HG02678 (cell line): ENCODE measurements around the gene MARCOL.

Experiments used
- ATAC-seq: cut with Tn5 transposase; IDR thresholded peaks from one replicate; pipeline ENCODE4 v1.9.1; 2021; ENCODE audit warnings: mild to moderate bottlenecking, moderate library complexity; ENCODE audit not compliant: unreplicated experiment

The MARCOL gene, protein sequence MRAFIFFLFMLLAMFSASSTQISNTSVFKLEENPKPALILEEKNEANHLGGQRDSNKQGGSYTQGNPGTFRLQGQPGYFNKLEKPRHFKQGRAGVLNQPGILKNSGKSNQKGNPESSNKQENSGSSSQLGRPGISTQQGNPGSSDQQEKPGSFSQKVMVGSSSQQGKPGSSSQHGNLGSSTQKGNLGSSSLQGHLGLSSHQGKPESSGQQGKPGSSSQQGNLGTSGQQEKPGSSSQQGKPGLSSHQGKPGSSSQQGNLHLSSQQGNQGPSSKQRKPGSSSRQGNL

GRCh38 chr5:148238418-148238794 lies at the start of gene MARCOL:
MARCOL (plus strand) TSS chr5:148238525; CDS start chr5:148238598, 73 bp downstream.
- no peak for ATAC-seq

DNA sequence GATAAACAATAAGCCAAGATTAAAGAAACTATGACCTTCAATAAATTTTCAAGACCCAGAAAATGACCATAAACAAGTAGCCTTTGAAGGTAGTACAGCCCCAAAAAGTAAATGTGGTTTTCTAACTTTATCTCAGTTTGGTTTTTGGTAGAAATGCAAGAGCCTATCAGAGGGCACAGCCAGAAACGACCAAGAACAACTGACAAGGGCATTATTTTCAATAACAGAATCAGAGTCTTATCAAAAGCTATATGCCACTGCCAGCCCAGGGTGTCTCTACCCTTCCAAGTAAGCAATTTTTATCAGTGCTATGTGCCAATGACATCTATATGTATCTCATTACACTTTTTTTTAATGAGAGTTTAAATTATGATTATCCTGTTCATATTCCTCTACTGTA lies 47.3 kb upstream of the MARCOL start:
- no peak for ATAC-seq

DNA sequence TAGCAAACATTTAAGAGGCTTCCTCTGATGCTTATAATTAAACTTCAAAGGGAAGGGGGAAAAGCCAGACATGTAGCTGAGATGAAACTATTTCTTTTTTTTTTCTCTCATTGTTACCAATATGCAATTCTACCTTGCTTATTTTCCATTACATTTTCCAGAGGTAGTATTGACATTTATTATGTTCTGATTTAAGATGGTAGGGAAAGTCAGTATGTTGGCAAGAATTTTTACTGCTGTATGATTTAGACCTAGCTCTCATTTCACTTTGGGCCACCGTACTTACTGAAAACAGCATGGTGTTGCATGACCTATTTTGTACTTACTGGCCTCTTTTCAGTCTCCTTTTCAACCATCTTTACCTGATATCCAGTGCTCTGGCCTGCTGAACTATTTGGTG lies 45.1 kb upstream of the MARCOL start:
- no peak for ATAC-seq

GRCh38 chr5:148201151-148201550 lies 37.2 kb upstream of the MARCOL start:
- no peak for ATAC-seq

GRCh38 chr5:148202531-148203203 lies 35.7 kb upstream of the MARCOL start, which contains the start of gene SPINK6:
SPINK6 (plus strand) TSS chr5:148203042; CDS start chr5:148203097, 55 bp downstream.
- no peak for ATAC-seq

DNA sequence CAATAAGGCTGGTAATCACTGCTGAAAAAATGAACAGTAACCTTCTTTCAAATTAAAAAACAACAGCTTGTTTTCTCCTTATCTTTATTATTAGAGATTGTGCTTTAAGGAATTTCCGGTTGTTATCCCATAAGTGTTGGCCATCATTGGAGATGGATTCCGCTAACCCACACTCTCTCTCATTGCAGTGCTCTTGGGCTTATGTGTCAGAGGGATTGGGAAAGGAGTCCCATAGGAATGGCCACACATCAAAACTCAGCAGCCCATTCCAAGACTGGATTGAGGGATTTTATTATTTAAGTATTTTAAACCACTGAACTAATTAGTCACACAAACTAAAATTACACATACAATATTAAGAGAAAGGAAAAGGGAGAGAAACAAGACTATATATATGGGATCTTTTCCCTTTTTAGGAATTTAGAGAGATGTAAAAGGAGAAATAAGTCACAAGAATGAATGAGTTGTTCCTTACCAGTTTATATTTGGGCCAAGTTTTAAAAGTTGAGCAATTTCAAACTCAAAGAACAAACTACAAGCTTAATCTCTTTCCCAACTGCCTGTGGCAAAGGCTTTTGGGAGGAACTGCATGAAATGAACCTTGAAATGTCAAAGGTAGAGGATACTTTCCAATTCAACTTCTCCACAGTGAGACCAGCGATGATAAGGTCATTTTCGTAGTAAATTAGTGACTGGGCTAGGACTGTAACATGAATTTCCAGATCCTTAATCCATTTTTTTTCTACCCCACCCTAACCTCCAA lies 33.1 kb upstream of the MARCOL start:
- no peak for ATAC-seq

GRCh38 chr5:148205865-148206264 lies 32.5 kb upstream of the MARCOL start:
- no peak for ATAC-seq

DNA sequence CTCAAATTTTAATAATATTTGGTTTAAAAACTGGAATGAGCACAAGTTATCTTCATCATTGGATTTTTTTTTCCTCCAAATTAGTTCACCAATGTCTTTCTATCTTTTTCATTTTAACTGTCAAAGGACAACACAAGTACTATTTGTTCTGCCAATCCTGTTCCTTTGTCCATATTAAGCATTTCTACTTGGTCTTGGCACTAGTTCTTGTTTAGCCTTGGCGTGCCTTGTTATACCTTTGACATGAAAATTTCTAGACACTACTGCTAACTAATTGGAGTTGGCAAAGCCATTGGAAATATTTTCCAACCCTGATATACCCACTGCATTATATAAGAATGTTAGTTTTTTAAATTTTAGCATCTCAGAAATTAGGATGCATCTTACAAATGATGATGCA lies 31.7 kb upstream of the MARCOL start:
- ATAC-seq = no peak

GRCh38 chr5:148208226-148208625 lies 30.1 kb upstream of the MARCOL start:
- ATAC-seq = no peak

GRCh38 chr5:148209151-148209770 lies 29.1 kb upstream of the MARCOL start:
- no peak for ATAC-seq

DNA sequence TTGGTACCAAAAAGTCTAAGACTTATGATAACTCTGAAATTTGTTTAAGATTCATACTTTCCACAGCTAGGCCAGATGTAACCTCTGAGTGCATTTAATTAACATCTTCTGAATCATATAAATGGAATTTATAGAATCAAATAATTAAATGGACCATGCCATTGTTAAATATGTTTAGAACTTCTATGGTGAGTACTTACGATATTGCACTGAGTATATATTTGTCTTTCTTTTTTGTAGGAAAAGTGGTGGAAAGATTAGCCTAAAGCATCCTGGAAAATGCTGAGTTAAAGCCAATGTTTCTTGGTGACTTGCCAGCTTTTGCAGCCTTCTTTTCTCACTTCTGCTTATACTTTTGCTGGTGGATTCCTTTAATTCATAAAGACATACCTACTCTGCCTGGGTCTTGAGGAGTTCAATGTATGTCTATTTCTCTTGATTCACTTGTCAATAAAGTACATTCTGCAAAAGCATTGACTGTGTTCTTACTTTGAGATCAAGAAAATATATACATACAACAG lies 23.6 kb upstream of the MARCOL start:
- ATAC-seq = no peak

- no peak for ATAC-seq
These were observed 16.8 kb upstream of the MARCOL start for GRCh38 chr5:148221508-148221907.

GRCh38 chr5:148224117-148224742 lies 14.1 kb upstream of the MARCOL start:
- ATAC-seq = no peak

DNA sequence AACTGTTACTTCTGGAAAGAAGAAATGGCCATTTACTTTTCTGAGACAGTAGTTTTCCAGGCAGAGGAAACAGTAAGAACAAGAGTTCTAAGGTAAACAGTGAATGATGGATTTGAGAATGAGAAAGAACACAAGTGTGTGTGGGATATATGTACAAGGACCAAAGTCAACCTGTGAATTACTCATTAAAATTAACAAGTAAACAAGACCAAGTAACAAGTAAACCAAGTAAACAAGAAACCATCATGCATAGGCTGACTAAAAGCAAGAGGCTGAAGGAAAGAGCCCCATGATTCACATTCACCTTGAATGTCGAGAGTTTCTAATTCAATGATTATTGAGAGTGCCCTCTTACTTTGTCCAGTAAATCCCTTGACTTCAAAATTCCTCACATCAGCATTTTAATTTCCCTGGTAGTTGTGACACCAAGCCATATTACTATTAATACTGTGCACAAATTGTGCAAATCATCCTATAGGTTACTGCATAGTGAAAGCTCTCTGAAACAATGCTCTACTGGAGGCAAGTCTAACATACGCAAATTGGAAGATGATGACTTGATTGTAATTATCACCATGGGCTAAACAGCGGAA lies 9.8 kb upstream of the MARCOL start:
- ATAC-seq = no peak

GRCh38 chr5:148229840-148230239 lies 8.5 kb upstream of the MARCOL start:
- no peak for ATAC-seq

GRCh38 chr5:148230240-148230639 lies 8.1 kb upstream of the MARCOL start:
- ATAC-seq = no peak

- no peak for ATAC-seq
These were observed 424 bp upstream of the MARCOL start for GRCh38 chr5:148237785-148238417.

- ATAC-seq = no peak
These were observed 10.6 kb downstream of the MARCOL start for GRCh38 chr5:148248894-148249293.

DNA sequence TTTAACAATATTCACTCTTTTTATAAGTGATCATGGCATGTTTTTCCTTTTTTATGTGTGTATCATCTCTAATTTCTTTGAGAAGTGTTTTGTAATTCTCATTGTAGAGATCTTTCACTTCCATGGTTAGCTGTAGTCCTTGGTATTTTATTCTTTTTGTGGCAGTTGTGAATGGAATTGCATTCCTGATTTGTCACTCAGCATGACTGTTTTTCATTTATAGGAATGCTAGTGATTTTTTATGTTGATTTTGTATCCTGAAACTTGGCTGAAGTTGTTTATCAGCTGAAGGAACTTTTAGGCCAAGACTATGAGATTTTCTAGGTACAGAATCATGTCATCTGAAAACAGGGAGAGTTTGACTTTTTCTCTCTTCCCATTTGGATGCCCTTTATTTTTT lies 17.1 kb downstream of the MARCOL start:
- ATAC-seq = no peak

GRCh38 chr5:148259288-148259687 lies 21.0 kb downstream of the MARCOL start:
- no peak for ATAC-seq
